Keratinocyte (primary cell): ENCODE data around the gene SETBP1. TPM values are rescaled to one million over a fixed set of nuclear protein-coding genes. Genes with fewer than 3 reads are reported as not detected.

Experiments
- DNase-seq: peaks from one replicate; pipeline ENCODE4 v3.0.0-alpha.2; 2011; ENCODE audit warnings: low read depth, missing footprints, low spot score
- FAIRE-seq: peaks from 2 replicates; lab custom pipeline; 2011; peaks lifted over from hg19 to GRCh38; lab: Jason Lieb, UNC
- H2AFZ ChIP-seq: 2 replicates; pipeline ENCODE4 v1.6.0; 2012; ENCODE audit warnings: low read length, control low read depth, inconsistent platforms; ENCODE audit not compliant: control insufficient read depth
- H3K27ac ChIP-seq: 2 replicates; pipeline ENCODE4 v1.5.1; 2011; ENCODE audit warnings: low read length; ENCODE audit not compliant: control insufficient read depth, insufficient read depth
- H3K27me3 ChIP-seq: 3 replicates; pipeline ENCODE4 v1.6.0; 2011; ENCODE audit warnings: low read length; ENCODE audit not compliant: control insufficient read depth, insufficient read depth; ENCODE audit errors: extremely low read depth
- H3K36me3 ChIP-seq, 2 experiments: 2 replicates in 1 of 2; 3 replicates in 1 of 2; pipeline ENCODE4 v1.5.1; 2011; ENCODE audit warnings: low read length in 2 of 2, mild to moderate bottlenecking in 1 of 2; ENCODE audit not compliant: control insufficient read depth in 2 of 2, insufficient read depth in 2 of 2; ENCODE audit errors: extremely low read depth in 1 of 2
- H3K4me1 ChIP-seq: 3 replicates; pipeline ENCODE4 v1.5.1; 2011; ENCODE audit warnings: low read length; ENCODE audit not compliant: control insufficient read depth, insufficient read depth; ENCODE audit errors: extremely low read depth
- H3K4me2 ChIP-seq: 3 replicates; pipeline ENCODE4 v1.6.0; 2011; ENCODE audit warnings: low read depth, low read length; ENCODE audit not compliant: control insufficient read depth, insufficient read depth; ENCODE audit errors: extremely low read depth
- H3K4me3 ChIP-seq, 3 experiments: fragments of 200-600 bp in 1 of 3; sonication (generic) in 1 of 3; 2 replicates in 2 of 3; 3 replicates in 1 of 3; pipeline ENCODE4 v1.5.1; 2011 to 2016; ENCODE audit warnings: low read length in 3 of 3, mild to moderate bottlenecking in 3 of 3, control low read depth in 2 of 3, inconsistent platforms in 1 of 3, low read depth in 1 of 3, mixed read lengths in 1 of 3, mixed run types in 1 of 3, moderate library complexity in 1 of 3; ENCODE audit not compliant: control insufficient read depth in 2 of 3, insufficient read depth in 2 of 3; ENCODE audit errors: extremely low read depth in 1 of 3
- H3K79me2 ChIP-seq: 2 replicates; pipeline ENCODE4 v1.6.0; 2012; ENCODE audit warnings: low read length; ENCODE audit not compliant: control insufficient read depth, insufficient read depth
- H3K9ac ChIP-seq: 3 replicates; pipeline ENCODE4 v1.6.0; 2011; ENCODE audit warnings: low read length; ENCODE audit not compliant: control insufficient read depth, insufficient read depth; ENCODE audit errors: extremely low read depth
- H3K9me1 ChIP-seq: 3 replicates; pipeline ENCODE4 v1.6.0; 2011; ENCODE audit warnings: low read length; ENCODE audit not compliant: control insufficient read depth, insufficient read depth; ENCODE audit errors: extremely low read depth
- H3K9me3 ChIP-seq: 2 replicates; pipeline ENCODE4 v1.5.1; 2012; ENCODE audit warnings: low read depth, low read length; ENCODE audit not compliant: control insufficient read depth
- H4K20me1 ChIP-seq: 3 replicates; pipeline ENCODE4 v1.6.0; 2011; ENCODE audit warnings: low read length; ENCODE audit not compliant: control insufficient read depth, insufficient read depth; ENCODE audit errors: extremely low read depth
- EZH2 ChIP-seq: IDR thresholded peaks from one replicate; pipeline ENCODE4 v1.6.1; 2012; ENCODE audit warnings: inconsistent platforms, mild to moderate bottlenecking, low read length, moderate library complexity
- dilution Hi-C: fragments of 300-500 bp; cut with MboI; formaldehyde crosslinking; loops from one replicate; pipeline ENCODE4 v1.7.0; 2020; ENCODE audit warnings: low sequenced_read_pairs; ENCODE audit not compliant: extremely low pct_ligation_motif_present
- polyA plus RNA-seq, 5 experiments: library from polyadenylated mRNA; depleted of rRNA in 3 of 5; stranded (reverse) in 3 of 5; stranded (forward) in 1 of 5; unstranded in 1 of 5; fragments of >200 nt; gene quantifications; 1 replicate in 1 of 5; 2 replicates in 3 of 5; 3 replicates in 1 of 5; pipeline versions ENCODE4 v1.2.1 to v1.2.3, GENCODE V29; 2011 to 2012; ENCODE audit warnings: missing spikeins in 2 of 5, low read depth in 1 of 5, low replicate concordance in 1 of 5
- TF ChIP-seq, protein P1 (sequence below), 3 experiments: IDR thresholded peaks in 1 of 3; conservative IDR thresholded peaks in 1 of 3; optimal IDR thresholded peaks in 1 of 3; 2 replicates in 2 of 3; 3 replicates in 1 of 3; pipeline versions ENCODE3 to v1.5.1; 2011; ENCODE audit warnings: low read length in 3 of 3, mild to moderate bottlenecking in 3 of 3, moderate library complexity in 2 of 3, control low read depth in 1 of 3, inconsistent platforms in 1 of 3; ENCODE audit not compliant: insufficient read depth in 2 of 3; ENCODE audit errors: extremely low read depth in 1 of 3

SETBP1 gene
- polyA plus RNA-seq, 1 donor (not counting 4 experiments of a cell fraction or from before 2014, with no cell fraction given), result 3.3 TPM

DNA sequence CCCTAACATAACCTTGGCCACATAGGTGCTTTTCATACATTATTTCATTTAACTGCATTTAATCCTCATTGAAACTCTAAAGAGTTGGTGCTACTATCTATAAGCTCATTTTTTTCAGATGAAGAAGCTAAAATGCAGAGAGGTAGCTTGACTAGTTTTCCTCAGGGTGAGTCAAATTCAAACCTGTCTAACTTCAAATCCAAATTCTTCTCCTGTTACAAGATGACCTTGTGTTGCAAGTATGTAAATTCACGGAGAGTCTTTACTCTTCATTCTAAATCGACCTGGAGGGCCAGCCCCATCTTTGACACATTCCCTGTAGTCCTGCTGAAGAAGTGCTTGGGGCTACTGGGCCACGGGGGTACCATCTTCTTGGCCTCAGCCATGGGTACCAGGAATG lies 8.2 kb upstream of the SETBP1 start:
- dilution Hi-C loops, result no loop called here
- Histone ChIP-seq H3K9ac (no peak overlapping the region), H3K4me2 (no peak overlapping the region), H3K79me2 (no peaks in the 10 kb centered on the region), H3K36me3 (no peaks in the 10 kb centered on the region), H2AFZ (no peak overlapping the region), H3K4me3 (no peak overlapping the region), H3K27me3 (no peaks in the 10 kb centered on the region), H3K4me1 (peaks cover 8% of the 10 kb centered on the region), H3K27ac (no peak overlapping the region), H4K20me1 (no peaks in the 10 kb centered on the region), H3K9me3 (no peaks in the 10 kb centered on the region), H3K9me1 (no peaks in the 10 kb centered on the region)
- TF ChIP-seq, protein P1, sequence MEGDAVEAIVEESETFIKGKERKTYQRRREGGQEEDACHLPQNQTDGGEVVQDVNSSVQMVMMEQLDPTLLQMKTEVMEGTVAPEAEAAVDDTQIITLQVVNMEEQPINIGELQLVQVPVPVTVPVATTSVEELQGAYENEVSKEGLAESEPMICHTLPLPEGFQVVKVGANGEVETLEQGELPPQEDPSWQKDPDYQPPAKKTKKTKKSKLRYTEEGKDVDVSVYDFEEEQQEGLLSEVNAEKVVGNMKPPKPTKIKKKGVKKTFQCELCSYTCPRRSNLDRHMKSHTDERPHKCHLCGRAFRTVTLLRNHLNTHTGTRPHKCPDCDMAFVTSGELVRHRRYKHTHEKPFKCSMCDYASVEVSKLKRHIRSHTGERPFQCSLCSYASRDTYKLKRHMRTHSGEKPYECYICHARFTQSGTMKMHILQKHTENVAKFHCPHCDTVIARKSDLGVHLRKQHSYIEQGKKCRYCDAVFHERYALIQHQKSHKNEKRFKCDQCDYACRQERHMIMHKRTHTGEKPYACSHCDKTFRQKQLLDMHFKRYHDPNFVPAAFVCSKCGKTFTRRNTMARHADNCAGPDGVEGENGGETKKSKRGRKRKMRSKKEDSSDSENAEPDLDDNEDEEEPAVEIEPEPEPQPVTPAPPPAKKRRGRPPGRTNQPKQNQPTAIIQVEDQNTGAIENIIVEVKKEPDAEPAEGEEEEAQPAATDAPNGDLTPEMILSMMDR (optimal IDR thresholded peaks at IDR 0.05 in 1 of 3, IDR thresholded peaks at IDR 0.05 in 1 of 3, conservative IDR thresholded peaks at IDR 0.05 in 1 of 3; ENCODE audit: extremely low read depth in 1 of 3, insufficient read depth in 2 of 3, low read length in 3 of 3), result no peak
- no peak for TF ChIP-seq EZH2
- DNase-seq (no peak), FAIRE-seq (peak; percentile 84)

DNA sequence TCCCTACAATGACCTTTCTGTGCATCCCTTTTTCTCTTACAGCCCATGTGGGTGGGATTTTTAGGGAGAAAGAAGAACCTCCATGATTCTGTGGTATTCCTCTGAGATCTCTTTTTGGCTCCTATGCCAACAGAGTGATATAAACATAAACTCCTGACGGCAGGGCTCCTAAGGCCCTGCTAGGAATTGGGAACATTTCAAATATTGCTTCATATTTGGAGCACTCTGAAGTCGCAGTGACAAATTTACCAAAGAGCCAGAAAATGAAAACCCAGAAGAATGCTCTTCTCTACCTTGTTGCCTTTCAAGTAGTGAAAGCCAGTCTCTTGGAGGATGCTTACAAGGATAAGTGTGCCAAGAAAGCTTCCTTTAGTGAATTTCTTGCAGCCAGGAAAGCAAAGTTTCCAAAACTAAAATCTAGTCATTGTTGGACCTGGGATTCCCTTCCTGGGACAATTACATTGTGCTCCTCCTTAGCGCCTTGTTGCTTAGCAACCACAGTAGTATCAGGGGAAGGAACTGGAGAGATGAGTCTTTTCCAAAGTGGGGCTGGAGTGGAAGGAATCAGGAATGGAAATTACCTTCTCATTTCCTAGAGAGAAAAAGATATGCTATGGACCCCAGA lies 7.3 kb upstream of the SETBP1 start:
- H2AFZ ChIP-seq, result no peak overlapping the region
- H3K9me1 ChIP-seq, result no peaks in the 10 kb centered on the region
- H3K79me2 ChIP-seq, result no peaks in the 10 kb centered on the region
- no peaks in the 10 kb centered on the region for H3K36me3 ChIP-seq
- no peaks in the 10 kb centered on the region for H4K20me1 ChIP-seq
- H3K27me3 ChIP-seq, result no peaks in the 10 kb centered on the region
- TF ChIP-seq, protein P1 (optimal IDR thresholded peaks at IDR 0.05 in 1 of 3, IDR thresholded peaks at IDR 0.05 in 1 of 3, conservative IDR thresholded peaks at IDR 0.05 in 1 of 3; ENCODE audit: extremely low read depth in 1 of 3, insufficient read depth in 2 of 3, low read length in 3 of 3), result no peak
- TF ChIP-seq EZH2, result no peak
- DNase-seq, result no peak
- FAIRE-seq, result no peak
- no peak overlapping the region for H3K27ac ChIP-seq
- H3K4me3 ChIP-seq, result no peak overlapping the region
- H3K9me3 ChIP-seq, result no peaks in the 10 kb centered on the region
- dilution Hi-C loops, result no loop called here
- H3K9ac ChIP-seq, result no peak overlapping the region
- H3K4me1 ChIP-seq, result peaks cover 8% of the 10 kb centered on the region
- no peak overlapping the region for H3K4me2 ChIP-seq
